Panc1 (cell line): Measurements from ENCODE around the gene CARTPT. TPM values are rescaled to one million over a fixed set of nuclear protein-coding genes. Genes with fewer than 3 reads are reported as not detected.

Experiments
- ATAC-seq: fragments of 200-7000 bp; cut with Tn5 transposase; 2 replicates; pipeline ENCODE4 v1.9.1; 2020; ENCODE audit warnings: mild to moderate bottlenecking, moderate library complexity
- BruUV-seq: library from RNA; stranded (reverse); fragments of 400-500 nt; replicated peaks from 2 replicates; lab custom pipeline; 2021; lab: Mats Ljungman, UMichigan
- CTCF ChIA-PET: fragments of 300-600 bp; sonication (Branson Sonifier 250); formaldehyde crosslinking; loops from one replicate; lab custom pipeline; 2022; ENCODE audit warnings: antibody characterized with exemption; lab: Charles Lee
- POLR2A ChIA-PET: fragments of 300-600 bp; sonication (Branson Sonifier 250); formaldehyde crosslinking; loops from one replicate; lab custom pipeline; 2022; ENCODE audit warnings: antibody characterized with exemption; lab: Charles Lee
- DNase-seq: peaks from one replicate; pipeline ENCODE4 v3.0.0-alpha.2; 2010; ENCODE audit warnings: low read depth, low spot score
- H3K27ac ChIP-seq: 2 replicates; pipeline ENCODE4 v1.5.1; 2011; ENCODE audit warnings: mild to moderate bottlenecking, low read length, inconsistent platforms
- H3K27me3 ChIP-seq: fragments of 200-500 bp; sonication (Bioruptor generic); 2 replicates; pipeline ENCODE4 v1.6.0; 2014; ENCODE audit warnings: low read length, inconsistent platforms; ENCODE audit not compliant: control insufficient read depth, insufficient read depth
- H3K36me3 ChIP-seq: fragments of 200-500 bp; sonication (Bioruptor generic); 2 replicates; pipeline ENCODE4 v1.5.1; 2014; ENCODE audit warnings: inconsistent platforms, mild to moderate bottlenecking, low read length, moderate library complexity; ENCODE audit not compliant: control insufficient read depth, insufficient read depth
- H3K4me1 ChIP-seq: 2 replicates; pipeline ENCODE4 v1.5.1; 2011; ENCODE audit warnings: inconsistent platforms, mild to moderate bottlenecking, low read length, moderate library complexity; ENCODE audit not compliant: control insufficient read depth, insufficient read depth
- H3K4me3 ChIP-seq, 2 experiments: 2 replicates each; pipeline ENCODE4 v1.5.1; 2011 to 2012; ENCODE audit warnings: low read depth in 2 of 2, low read length in 2 of 2, mild to moderate bottlenecking in 2 of 2, inconsistent platforms in 1 of 2, moderate library complexity in 1 of 2
- H3K9me3 ChIP-seq: fragments of 200-500 bp; sonication (Bioruptor generic); 2 replicates; pipeline ENCODE4 v1.5.1; 2014; ENCODE audit warnings: low read depth, mild to moderate bottlenecking, inconsistent platforms, low read length, moderate library complexity; ENCODE audit not compliant: control insufficient read depth, insufficient read depth
- CTCF ChIP-seq: fragments of 450-650 bp; IDR thresholded peaks from 2 replicates; pipeline ENCODE4 v1.5.1; 2017; ENCODE audit warnings: mild to moderate bottlenecking
- POLR2AphosphoS5 ChIP-seq: IDR thresholded peaks from 2 replicates; pipeline ENCODE4 v1.6.1; 2012; ENCODE audit warnings: mild to moderate bottlenecking, low read depth, low read length, moderate library complexity
- SIN3A ChIP-seq: IDR thresholded peaks from 2 replicates; pipeline ENCODE4 v1.6.1; 2012; ENCODE audit warnings: low read depth, mild to moderate bottlenecking, low read length, moderate library complexity, borderline replicate concordance; ENCODE audit not compliant: insufficient read depth
- TCF7L2 ChIP-seq: IDR thresholded peaks from 2 replicates; pipeline ENCODE4 v1.6.1; 2011; ENCODE audit warnings: mild to moderate bottlenecking, low read depth, low read length, inconsistent platforms
- in situ Hi-C: cut with HindIII; loops from 2 replicates; pipeline ENCODE4 v1.10.0; 2016; ENCODE audit warnings: low sequenced_read_pairs, low pct_unique_long_range_greater_than_20kb
- intact Hi-C: fragments of 100-400 bp; cut with micrococcal nuclease; formaldehyde crosslinking; loops from one replicate; pipeline ENCODE4 v1.10.0; 2022; ENCODE audit not compliant: unreplicated experiment
- total RNA-seq: library from RNA; stranded (reverse); gene quantifications from one replicate; pipeline ENCODE4 v1.2.1, GENCODE V29; 2021; ENCODE audit not compliant: unreplicated experiment
- TF ChIP-seq, protein P1 (sequence below), 2 experiments: IDR thresholded peaks; 2 replicates each; pipeline ENCODE4 v1.6.1; 2011 to 2012; ENCODE audit warnings: low read depth in 2 of 2, control low read depth in 1 of 2, low read length in 1 of 2, mild to moderate bottlenecking in 1 of 2, moderate library complexity in 1 of 2; ENCODE audit not compliant: insufficient read depth in 1 of 2

CARTPT gene
- total RNA-seq, 1 experiment from 2014 or later: not detected

GRCh38 chr5:71695071-71695470 is 24.0 kb upstream of the CARTPT start:
- in situ Hi-C loops (no loop called here), intact Hi-C loops (no loop called here)
- Histone ChIP-seq H3K27me3 (peaks cover 16% of the 10 kb centered on the region), H3K4me1 (no peaks in the 10 kb centered on the region), H3K4me3 (no peak overlapping the region), H3K27ac (no peak overlapping the region), H3K9me3 (no peaks in the 10 kb centered on the region), H3K36me3 (no peaks in the 10 kb centered on the region)
- CTCF ChIA-PET: no interaction called here
- DNase-seq (no peak), ATAC-seq (no peak)
- TF ChIP-seq, protein P1, sequence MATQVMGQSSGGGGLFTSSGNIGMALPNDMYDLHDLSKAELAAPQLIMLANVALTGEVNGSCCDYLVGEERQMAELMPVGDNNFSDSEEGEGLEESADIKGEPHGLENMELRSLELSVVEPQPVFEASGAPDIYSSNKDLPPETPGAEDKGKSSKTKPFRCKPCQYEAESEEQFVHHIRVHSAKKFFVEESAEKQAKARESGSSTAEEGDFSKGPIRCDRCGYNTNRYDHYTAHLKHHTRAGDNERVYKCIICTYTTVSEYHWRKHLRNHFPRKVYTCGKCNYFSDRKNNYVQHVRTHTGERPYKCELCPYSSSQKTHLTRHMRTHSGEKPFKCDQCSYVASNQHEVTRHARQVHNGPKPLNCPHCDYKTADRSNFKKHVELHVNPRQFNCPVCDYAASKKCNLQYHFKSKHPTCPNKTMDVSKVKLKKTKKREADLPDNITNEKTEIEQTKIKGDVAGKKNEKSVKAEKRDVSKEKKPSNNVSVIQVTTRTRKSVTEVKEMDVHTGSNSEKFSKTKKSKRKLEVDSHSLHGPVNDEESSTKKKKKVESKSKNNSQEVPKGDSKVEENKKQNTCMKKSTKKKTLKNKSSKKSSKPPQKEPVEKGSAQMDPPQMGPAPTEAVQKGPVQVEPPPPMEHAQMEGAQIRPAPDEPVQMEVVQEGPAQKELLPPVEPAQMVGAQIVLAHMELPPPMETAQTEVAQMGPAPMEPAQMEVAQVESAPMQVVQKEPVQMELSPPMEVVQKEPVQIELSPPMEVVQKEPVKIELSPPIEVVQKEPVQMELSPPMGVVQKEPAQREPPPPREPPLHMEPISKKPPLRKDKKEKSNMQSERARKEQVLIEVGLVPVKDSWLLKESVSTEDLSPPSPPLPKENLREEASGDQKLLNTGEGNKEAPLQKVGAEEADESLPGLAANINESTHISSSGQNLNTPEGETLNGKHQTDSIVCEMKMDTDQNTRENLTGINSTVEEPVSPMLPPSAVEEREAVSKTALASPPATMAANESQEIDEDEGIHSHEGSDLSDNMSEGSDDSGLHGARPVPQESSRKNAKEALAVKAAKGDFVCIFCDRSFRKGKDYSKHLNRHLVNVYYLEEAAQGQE (IDR thresholded peaks at IDR 0.05; ENCODE audit: insufficient read depth in 1 of 2, low read depth in 2 of 2, low read length in 1 of 2): no peak
- TF ChIP-seq TCF7L2 (no peak), CTCF (no peak), POLR2AphosphoS5 (no peak), SIN3A (no peak)
- POLR2A ChIA-PET: no interaction called here
- no TSS peak for BruUV-seq

DNA sequence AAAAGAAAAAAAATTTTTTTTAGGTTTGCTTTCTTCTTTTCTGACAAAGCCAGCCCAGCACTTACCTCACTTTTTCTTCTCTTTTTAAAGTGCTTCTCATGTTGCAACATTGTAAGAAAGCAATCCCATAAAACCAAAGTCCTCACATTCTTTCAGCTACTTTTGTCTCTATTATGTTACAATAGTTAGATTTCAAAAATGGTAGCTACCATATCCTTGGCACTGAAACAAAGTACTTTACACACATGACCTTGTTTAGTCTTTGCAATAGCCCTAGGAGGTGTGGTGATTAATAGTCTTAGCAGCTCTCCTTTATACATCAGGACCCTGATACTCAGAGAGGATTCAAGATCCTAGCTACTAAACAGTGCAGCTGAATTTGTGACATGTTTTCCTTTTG is 23.5 kb upstream of the CARTPT start:
- ChIA-PET CTCF (interaction anchor here (0.8 kb wide), 1 partner anchor 10 kb away, joined by 3 read pairs; no protein-coding TSS in a partner anchor), POLR2A (no interaction called here)
- no TSS peak for BruUV-seq
- H3K36me3 ChIP-seq: no peaks in the 10 kb centered on the region
- H3K27me3 ChIP-seq: peaks cover 11% of the 10 kb centered on the region
- H3K9me3 ChIP-seq: no peaks in the 10 kb centered on the region
- in situ Hi-C loops (no loop called here), intact Hi-C loops (no loop called here)
- ATAC-seq (no peak), DNase-seq (no peak)
- no peak for TF ChIP-seq CTCF
- TF ChIP-seq TCF7L2: no peak
- no peak for TF ChIP-seq POLR2AphosphoS5
- no peak for TF ChIP-seq SIN3A
- TF ChIP-seq, protein P1 (IDR thresholded peaks at IDR 0.05; ENCODE audit: insufficient read depth in 1 of 2, low read depth in 2 of 2, low read length in 1 of 2): no peak
- no peak overlapping the region for H3K4me3 ChIP-seq
- H3K4me1 ChIP-seq: no peaks in the 10 kb centered on the region
- H3K27ac ChIP-seq: no peak overlapping the region
